Measurements from ENCODE around the gene SLC9A7.
"Not testable (repeated sequence)": the region's sequence is repeated elsewhere in the genome, so short reads cannot be mapped to it uniquely, and the experiment has no call there.

Gene SLC9A7

DNA sequence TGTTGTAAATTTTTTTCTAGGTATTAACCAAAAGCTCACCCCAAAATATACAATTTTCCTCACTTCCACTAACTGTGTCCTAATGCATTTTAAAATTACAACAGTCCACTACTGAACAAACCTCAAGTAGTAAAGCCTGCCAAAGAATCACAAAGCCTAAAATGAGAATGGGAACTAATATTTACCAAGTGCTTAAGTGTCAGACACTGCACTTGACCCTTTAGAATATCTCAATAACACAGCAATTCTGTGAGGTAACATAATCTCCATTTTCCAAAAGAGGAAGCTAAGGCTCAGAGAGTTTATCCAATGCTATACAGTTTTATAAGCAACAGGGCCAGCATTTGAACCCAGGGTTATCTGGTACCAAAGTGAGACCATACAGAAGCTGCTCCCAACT, 4.9 kb downstream of the SLC9A7 start:
- FAIRE-seq: no peak

- FAIRE-seq: no peak
Observed at GRCh38 chrX:46750889-46751288, 8.0 kb downstream of the SLC9A7 start.

DNA sequence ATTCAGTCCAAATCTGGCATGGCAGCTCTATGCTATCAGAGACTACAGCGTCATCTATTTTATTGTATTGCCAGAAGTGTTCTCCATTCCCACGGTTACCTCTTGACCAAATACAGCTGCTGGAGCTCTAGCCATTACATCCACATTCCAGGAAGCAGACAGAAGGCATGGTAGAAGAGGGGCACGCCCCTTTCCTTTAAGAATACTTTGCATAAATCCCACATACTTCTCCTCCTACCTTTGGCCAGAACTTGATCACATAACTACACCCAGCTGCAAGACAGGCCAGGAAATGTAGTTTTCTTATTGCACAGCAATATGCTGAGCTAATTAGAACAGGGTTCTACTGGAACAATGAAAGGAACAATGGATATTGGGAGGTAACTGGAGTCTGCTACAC, 14.9 kb downstream of the SLC9A7 start:
- no peak for FAIRE-seq

DNA sequence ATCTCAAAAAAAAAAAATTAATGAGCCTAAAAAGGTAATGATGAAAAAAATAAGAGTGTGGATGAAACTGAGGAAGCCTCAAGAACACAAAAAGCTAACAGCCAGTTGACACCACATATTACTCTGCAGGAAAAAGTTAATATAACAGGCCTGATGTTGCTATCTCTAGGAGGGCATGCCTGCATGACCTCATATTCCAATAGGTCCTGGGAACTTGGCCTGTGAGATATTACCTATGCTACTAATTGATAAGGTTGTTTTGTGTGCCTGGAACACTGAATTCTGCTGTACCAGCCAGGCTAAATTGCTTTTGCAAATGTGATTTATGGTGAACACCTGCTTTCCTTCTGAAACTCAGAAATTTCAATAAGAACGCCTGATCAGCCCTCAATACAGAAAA, 15.9 kb downstream of the SLC9A7 start:
- FAIRE-seq: no peak

DNA sequence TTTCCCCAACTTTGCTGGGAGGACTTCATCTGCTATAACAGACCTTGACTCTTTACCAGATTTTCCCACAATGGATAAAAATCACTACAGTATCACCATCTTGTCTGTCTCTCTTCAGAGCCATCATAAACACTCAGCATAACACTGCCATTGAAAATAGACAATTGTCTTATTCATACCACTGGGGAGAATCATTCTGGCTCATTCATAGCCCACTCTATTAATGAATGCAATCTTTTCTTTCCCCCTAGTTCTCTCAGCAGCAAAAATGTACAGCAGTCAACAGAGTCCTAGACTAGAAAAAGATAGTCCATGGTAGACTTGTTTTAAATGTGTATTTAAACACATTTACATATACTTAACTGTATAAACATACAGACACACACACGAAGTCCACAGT, 19.2 kb downstream of the SLC9A7 start:
- FAIRE-seq: no peak

DNA sequence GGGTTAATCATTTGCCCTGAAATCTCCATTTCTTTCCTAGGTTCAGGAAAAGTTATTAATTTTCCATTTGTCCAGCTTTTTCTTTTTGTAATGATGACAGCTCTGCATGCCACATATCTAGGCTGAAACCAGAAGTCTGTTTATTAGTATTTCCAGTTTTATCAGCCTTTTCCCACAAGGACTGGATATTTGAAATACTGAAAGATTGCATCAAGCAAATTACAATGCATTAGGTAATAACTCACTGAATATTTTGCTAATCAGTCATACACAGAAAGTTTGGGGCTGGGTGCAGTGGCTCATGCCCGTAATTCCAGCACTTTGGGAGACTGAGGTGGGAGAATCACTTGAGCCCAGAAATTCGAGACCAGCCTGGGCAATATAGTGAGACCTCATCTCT, 21.5 kb downstream of the SLC9A7 start:
- FAIRE-seq: no peak

DNA sequence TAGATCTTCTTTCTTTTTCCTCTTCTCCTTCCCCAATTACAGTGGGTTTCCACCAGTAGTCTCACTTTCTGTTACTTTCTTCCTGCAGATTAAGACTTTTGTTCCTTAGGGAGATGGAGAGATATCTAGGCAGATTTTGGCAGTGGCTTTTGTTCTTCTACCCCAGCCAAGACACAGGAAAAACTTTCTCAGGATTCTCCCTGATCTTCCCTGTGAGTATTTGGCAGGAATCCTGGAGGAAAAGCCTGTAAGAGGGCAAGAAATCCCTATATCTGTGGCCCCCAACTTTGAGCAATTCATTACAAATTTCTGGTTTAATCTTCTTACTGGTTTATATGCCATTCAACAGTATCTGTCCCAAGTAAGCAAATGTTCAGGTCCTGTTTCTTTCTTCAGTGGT, 21.9 kb downstream of the SLC9A7 start:
- no peak for FAIRE-seq

DNA sequence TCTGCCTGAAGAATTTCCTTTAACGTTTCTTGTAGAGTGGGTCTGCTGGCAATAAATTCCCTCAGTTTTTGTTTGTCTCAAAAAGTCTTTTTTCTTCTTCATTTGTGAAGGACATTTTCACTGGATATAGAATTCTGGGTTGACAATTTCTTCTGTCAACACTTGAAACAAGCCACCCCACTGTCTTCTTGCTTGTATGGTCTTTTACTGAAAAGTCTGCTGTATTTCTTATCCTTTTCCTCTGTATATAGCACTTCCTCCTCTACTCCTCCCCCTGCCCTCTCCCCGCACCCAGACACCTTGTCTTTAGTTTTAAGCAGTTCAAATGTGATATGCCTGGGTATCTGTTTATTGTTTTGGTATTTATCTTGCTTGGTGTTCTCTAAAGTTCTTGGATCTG, 23.3 kb downstream of the SLC9A7 start:
- no peak for FAIRE-seq

- FAIRE-seq: no peak
Observed at GRCh38 chrX:46733226-46733625, 25.7 kb downstream of the SLC9A7 start.

DNA sequence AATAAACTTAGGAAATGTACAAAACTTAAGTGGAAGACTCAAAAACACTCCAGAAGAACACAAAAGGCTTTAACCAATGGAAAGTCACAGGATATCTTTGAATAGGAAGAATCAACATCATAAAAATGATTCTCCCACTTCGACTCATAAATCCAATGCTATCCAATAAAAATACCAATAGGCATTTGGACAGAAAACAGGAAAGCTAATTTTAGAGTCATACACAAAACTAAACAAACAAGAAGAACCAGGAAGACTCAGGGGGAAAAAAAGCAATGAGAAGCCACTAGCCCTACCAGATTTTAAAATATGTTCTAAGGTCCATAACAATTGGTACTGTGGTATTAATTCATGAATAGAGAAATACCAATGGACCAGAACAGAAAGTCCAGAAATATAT, 28.2 kb downstream of the SLC9A7 start:
- no peak for FAIRE-seq

GRCh38 chrX:46727441-46727840, 31.5 kb downstream of the SLC9A7 start:
- no peak for FAIRE-seq

- not testable (repeated sequence) for FAIRE-seq
Observed at GRCh38 chrX:46723569-46723927, 35.4 kb downstream of the SLC9A7 start.

DNA sequence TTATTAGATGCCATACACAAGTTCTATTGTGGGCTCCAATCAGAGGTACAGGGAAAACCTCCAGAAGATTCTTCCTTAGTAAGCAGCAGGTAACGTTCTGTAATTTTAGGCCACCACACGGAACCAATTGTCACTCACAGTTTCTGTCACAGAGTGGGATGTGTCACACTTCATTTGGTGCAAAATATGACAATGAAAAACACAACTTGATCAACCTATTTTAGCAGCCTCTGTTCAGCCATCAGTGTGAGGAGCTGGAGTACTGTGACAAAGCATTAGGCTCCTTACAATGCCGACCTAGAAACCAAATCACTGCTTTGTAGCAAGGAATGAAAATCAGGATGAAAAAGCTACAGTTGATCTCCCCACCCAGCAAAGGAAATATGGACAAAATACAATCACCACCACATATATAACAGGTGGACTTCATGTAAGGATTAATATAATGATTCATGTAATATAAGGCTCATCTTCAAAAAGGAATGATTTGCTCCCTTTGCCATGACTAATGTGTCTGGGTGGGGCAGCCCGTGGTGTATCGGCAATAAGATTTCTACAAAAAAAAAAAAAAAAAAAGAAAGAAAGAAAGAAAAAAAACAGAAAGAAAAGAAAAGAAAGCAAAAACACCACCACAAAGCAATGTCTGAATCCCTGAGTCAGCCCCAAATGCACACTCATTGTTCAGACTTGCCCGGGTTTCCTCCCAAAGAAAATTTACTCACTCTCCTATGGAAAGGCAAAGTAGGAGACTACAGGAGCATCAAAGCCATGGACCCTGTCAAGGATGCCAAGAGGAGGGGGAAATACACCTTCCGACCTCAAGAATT, 36.0 kb downstream of the SLC9A7 start:
- no peak for FAIRE-seq

DNA sequence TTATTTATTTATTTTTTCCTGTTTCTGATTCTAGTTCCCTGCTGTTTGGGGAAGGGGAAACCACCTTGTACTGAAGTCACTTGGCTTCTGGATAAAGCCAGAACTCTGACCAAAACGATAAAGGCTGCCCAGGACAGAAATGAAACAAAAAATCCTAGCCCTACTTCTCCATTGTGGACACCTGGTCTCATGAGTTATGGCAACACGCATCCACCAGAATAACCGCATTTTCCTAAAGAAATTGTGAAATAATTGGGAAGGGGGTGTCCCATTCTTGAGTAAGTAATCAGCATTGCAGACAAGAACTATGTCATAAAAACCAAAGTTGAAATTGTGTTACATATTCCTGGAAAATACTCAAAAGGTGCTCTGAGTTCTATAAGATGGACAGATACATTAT, 42.1 kb downstream of the SLC9A7 start:
- no peak for FAIRE-seq

DNA sequence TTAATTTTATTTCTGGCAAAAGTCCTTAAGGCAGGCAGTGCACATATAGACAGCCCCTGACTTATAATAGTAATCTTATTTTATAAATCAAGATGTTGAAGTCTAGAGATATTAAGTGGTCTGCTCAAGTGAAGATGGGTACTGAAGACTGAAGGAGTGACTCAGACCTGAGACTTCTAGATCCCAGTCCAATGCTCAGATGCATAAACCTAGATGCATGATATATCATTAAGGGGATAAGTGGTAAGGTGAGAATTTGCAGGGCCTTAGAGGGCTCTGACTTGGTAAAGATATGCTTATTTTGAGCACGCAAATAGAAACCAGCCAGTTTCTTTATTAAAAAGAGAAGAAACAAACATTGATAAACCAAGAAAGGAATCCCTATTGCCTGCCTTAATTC, 42.9 kb downstream of the SLC9A7 start:
- FAIRE-seq: no peak

GRCh38 chrX:46715530-46715929, 43.4 kb downstream of the SLC9A7 start:
- FAIRE-seq: no peak

- no peak for FAIRE-seq
Observed at GRCh38 chrX:46713672-46714490, 45.0 kb downstream of the SLC9A7 start.

DNA sequence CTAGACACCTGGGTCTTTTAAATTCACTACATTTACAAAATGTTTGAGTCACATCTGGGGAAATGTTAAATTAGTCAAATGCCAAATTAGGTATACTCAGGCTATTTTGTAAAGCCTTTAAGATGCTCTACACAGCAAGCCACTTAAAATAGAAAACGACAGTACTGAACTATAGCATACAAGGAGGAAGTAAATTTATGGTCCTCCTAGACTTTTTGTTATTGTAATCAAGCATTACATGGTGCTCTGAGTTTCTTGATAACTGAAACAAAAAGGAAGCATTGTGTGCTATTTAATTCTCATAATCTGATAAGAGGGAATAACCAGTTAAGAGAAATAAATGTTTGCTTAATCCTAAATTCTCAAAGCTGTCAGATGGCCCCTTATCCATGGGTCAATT, 46.2 kb downstream of the SLC9A7 start:
- no peak for FAIRE-seq

DNA sequence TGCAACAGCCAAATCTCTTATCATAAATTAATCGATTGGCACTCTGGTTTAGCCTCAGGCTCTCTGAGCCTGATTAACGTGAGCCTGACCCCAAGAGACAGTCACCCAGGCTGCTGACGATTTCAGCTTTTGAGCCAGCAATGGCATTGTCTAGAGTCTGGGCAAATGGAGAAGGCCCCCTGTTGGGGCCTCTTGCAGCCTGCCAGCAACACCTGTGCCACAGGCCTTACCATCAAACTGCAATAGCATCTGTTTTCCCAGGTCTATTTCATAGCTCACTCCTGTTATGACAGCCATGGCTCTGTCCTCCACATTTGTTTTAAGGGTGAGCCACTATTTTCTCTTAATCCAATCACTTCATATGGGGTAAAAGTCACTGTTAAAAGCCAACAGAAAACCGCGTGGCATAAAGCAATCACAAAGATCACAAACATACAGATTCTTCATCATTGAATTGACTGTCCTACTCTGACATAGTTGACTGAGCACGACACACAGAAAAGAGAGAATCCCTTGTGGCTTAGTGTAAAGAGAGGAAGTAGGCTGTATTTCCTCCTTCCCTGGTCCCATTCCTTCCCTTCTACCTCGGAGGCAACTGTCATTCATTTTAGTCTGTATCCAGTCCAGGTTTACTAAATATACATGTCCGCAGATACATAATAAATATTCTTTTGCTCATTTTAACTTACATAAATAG, 47.8 kb downstream of the SLC9A7 start:
- FAIRE-seq: no peak

GRCh38 chrX:46710425-46710824, 48.5 kb downstream of the SLC9A7 start:
- no peak for FAIRE-seq

DNA sequence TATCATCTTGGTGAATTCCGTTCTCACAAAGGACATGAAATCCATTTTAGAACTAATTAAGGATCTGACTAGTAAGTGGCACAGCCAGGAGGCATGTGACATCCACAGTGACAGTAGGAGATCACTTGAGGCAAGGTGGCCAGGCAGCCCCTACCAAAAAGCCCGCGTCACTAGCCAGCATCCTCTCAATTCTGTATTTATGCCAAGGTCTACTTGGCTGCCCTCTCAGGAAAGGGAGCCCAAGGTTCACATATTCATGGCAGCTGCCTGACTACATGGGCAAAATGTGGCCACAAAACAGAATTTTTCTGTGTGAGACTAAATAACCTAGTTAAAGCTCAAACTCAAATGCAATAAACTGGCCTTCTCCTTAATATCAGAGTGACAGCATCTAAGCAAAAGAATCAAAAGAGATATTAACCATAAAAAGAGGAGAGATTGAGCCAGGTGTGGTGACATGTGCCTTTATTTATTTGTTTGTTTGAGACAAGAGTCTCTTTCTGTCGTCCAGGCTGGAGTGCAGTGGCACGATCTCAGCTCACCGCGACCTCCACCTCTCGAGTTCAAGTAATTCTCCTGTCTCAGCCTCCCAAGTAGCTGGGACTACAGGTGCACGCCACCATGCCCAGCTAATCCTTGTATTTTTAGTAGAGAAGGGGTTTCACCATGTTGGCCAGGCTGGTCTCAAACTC, 51.5 kb downstream of the SLC9A7 start:
- no peak for FAIRE-seq

DNA sequence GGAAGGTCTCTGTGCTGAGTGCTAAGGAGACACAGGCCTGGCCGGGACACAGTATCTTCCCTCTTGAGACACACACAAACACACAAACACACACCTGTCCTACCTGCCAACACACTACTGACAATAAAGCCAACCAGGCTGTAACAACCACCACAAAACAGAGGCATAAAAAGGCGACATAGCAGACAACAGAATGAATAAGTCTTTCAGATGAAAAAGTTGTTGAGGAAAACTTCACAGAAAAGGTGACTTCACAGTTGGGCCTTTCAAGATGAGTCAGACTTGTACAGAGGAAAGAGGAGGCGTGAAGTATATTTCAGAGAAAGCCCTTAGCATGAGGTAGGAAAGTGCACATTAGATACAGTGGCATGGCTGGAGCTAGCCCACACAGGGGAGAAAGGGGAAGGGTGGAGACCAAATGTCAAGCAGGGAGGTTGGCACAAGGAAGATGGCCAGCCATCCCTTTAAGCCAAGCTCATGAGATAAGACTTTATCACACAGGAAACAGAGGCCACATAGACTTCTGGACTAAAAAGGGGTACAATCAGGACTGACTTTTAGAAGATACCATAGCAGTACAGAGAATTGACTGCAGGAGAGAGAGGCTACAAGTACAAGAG, 54.0 kb downstream of the SLC9A7 start:
- FAIRE-seq: no peak

DNA sequence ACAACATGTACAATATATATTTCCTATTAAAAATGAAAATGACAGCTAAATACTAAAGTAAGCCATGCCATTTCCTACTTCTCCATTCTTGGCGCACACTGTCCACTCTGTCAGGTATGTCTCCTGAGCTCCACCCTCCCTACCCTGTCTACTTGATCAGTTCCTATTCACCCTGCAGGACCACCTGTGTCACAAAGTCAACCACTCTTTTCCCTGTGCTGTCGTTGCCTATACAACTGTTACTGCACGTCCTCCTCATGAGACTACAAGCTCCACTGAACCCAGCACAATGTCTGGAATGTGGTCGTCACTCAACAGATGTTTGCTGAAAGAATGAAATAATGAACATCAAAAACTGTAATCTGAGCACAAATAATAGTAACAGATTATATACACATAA, 54.9 kb downstream of the SLC9A7 start:
- no peak for FAIRE-seq

All from A204.1 (cell line).